GM12875 (cell line): ENCODE measurements around the gene POLR3A.

Experiments
- H3K4me3 ChIP-seq: one replicate; pipeline ENCODE4 v1.5.1; 2011; ENCODE audit warnings: low read depth, low read length, control low read depth
- TF ChIP-seq, protein P1 (sequence below): IDR thresholded peaks from 2 replicates; pipeline ENCODE4 v1.5.1; 2011; ENCODE audit warnings: low read depth, mild to moderate bottlenecking, control low read depth, inconsistent platforms, low read length, moderate library complexity, borderline replicate concordance; ENCODE audit not compliant: insufficient read depth

POLR3A gene

DNA sequence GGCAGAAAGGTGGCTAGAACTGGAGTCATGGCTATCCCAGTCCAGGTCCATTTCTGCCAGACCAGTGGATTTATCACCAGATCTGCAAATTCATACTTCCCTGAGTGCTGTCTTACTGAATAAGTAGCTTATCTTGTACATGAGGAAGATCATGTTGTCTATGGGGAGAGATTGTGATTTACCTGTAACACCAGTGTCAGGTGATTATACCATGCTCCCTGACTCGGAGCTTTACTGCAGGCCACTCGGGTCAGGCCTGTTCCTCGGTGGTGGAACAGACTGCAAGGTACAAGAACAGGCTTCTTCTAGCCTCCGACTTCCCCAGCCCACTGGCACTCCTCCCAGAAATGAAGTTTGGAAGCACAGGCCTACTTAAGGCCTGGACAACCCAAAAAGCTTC lies 60.2 kb downstream of the POLR3A start:
- no peak overlapping the region for H3K4me3 ChIP-seq
- TF ChIP-seq, protein P1, sequence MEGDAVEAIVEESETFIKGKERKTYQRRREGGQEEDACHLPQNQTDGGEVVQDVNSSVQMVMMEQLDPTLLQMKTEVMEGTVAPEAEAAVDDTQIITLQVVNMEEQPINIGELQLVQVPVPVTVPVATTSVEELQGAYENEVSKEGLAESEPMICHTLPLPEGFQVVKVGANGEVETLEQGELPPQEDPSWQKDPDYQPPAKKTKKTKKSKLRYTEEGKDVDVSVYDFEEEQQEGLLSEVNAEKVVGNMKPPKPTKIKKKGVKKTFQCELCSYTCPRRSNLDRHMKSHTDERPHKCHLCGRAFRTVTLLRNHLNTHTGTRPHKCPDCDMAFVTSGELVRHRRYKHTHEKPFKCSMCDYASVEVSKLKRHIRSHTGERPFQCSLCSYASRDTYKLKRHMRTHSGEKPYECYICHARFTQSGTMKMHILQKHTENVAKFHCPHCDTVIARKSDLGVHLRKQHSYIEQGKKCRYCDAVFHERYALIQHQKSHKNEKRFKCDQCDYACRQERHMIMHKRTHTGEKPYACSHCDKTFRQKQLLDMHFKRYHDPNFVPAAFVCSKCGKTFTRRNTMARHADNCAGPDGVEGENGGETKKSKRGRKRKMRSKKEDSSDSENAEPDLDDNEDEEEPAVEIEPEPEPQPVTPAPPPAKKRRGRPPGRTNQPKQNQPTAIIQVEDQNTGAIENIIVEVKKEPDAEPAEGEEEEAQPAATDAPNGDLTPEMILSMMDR, result no peak

DNA sequence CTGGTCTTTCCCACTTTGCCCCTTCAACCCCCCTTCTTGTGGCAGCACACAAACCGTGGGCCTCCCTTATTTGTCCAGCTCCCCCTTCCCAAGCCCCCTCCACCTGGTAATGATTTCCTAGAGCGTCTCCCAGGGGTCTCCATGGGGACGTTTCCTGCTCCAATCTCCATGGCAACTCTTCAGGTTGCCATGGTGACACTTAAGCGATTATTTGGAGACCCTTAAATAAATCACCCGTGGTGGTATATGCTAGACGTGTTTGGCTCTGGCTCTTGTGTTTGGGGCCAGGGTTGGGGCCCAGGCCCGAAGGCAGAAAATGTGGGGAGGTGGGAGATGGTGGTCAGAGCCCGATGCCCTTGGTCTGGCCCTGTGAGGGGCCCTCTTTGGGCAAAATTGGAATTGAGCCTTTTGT lies 61.7 kb downstream of the POLR3A start:
- H3K4me3 ChIP-seq, result no peak overlapping the region
- TF ChIP-seq, protein P1, result no peak

DNA sequence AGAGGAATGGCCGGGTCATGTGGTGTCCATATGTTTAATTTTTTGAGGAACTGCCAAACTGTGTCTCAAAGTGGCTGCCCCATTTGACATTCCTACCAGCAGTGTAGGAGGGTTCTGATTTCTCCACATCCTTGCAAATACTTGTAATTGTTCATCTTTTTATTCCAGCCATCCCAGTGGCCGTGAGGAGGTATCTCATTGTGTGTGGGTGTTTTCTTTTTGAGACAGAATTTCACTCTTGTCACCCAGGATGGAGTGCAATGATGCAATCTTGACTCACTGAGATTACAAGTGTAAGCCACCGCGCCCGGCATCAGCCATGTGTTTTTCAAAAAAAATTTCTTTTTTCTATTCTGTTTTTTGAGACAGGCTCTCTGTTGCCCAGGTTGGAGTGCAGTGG lies 64.0 kb downstream of the POLR3A start:
- no peak overlapping the region for H3K4me3 ChIP-seq

DNA sequence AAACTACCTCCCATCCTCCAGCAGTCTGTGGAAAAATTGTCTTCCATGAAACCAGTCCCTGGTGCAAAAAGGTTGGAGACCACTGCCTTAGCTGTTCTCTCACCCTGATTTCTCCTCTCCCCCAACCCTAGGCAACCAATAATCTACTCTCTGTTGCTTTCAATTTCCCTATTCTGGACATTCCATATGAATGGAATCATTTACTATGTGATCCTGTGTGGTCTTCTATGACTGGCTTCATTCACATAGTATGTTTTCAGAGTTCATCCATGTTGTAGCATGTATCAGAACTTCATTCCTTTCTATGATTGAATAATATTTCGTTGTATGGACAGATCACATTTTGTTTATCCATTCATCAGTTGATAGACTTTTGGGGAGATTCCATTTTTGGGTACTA lies 64.5 kb downstream of the POLR3A start:
- TF ChIP-seq, protein P1, result no peak
- H3K4me3 ChIP-seq, result no peak overlapping the region

More for the DNA sequence above, 64.0 kb downstream of the POLR3A start:
- TF ChIP-seq, protein P1, result no peak

DNA sequence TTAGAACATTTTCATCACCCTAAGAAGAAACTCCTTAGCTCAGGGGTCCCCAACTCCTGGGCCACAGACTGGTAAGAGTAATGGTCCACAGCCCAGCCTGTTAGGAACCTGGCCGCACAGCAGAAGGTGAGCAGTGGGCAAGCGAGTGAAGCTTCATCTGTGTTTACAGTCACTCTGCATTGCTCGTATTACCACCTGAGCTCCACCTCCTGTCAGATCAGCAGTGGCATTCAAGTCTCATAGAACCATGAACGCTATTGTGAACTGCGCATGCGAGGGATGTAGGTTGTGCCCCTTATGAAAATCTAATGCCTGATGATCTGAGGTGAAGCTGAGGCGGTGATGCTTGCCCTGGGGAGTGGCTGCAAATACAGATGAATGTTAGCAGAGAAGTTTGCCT lies 65.4 kb downstream of the POLR3A start:
- H3K4me3 ChIP-seq, result no peak overlapping the region
- TF ChIP-seq, protein P1, result no peak

DNA sequence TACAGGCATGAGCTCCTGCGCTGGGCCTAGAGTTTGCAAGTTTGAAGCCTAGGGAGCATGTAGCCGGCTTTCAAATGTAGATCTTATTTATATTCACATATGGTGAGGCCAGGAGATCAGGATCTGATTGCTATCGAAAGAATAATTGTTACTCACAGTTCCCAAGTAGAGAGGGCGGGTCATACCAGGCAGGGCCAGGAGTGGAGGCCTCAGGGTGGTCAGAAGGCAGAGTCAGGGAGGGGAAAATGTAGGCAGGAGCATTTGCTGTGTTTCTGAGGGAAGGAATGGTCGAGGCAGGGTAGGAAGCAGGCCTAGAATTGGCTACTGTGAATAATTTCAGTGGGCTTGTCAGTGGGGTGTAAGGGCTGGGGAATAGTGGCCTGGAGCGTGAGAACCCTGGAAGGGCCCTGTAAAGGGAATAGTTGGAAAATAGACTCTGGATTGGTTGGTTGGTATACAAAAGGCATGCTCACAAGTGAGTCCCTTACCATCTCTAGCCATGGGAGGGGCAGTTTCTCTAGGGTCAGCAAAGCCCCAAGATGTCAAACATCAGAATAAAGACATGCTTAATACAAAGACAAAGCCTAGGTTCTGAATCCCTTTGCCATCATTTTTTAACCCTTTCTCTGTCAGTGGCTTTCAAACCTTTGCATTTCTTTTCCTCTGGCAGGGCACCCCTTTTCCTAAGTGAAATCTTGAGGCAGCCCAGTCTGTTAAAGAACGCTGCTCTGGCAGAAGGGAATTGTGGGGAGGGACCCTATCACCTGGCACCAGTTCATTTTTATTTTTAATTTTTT lies 66.8 kb downstream of the POLR3A start:
- TF ChIP-seq, protein P1, result no peak
- no peak overlapping the region for H3K4me3 ChIP-seq

DNA sequence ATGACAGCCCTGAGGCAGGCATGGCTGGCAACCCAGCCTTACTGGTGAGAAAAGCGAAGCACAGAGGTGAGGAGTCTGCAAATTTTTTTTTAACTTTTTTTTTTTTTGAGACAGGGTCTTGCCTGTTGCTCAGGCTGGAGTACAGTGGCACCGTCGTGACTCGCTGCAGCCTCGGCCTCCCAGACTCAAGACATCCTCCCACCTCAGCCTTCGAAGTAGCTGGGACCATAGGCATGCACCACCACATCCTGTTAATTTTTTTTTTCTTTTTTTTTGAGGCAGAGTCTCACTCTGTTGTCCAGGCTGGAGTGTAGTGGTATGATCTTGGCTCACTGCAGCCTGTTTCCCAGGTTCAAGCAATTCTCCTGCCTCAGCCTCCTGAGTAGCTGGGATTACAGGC lies 67.6 kb downstream of the POLR3A start:
- TF ChIP-seq, protein P1, result no peak
- H3K4me3 ChIP-seq, result no peak overlapping the region
